H9 (cell line): ENCODE results near the gene TXLNB. TPM values are rescaled to one million over a fixed set of nuclear protein-coding genes. Genes with fewer than 3 reads are reported as not detected.

ENCODE experiments used
- DNase-seq: peaks from one replicate; pipeline ENCODE4 v3.0.0-alpha.2; 2017
- H2AFZ ChIP-seq: one replicate; pipeline ENCODE4 v1.6.1; 2013; ENCODE audit warnings: mild to moderate bottlenecking, low read length, control low read depth, moderate library complexity
- H2AK5ac ChIP-seq: 2 replicates; pipeline ENCODE4 v1.6.1; 2013; ENCODE audit warnings: low read length, control low read depth, mixed read lengths; ENCODE audit not compliant: insufficient read length
- H2BK120ac ChIP-seq: one replicate; pipeline ENCODE4 v1.6.1; 2013; ENCODE audit warnings: low read depth, mild to moderate bottlenecking, low read length, control low read depth, inconsistent platforms; ENCODE audit not compliant: poor library complexity, severe bottlenecking
- H2BK12ac ChIP-seq: 2 replicates; pipeline ENCODE4 v1.6.1; 2013; ENCODE audit warnings: low read length, control low read depth, mixed read lengths, low read depth; ENCODE audit not compliant: insufficient read length
- H2BK15ac ChIP-seq: 2 replicates; pipeline ENCODE4 v1.6.1; 2013; ENCODE audit warnings: low read depth, low read length, control low read depth
- H2BK20ac ChIP-seq: one replicate; pipeline ENCODE4 v1.6.1; 2013; ENCODE audit warnings: low read depth, mild to moderate bottlenecking, low read length, control low read depth, inconsistent platforms; ENCODE audit not compliant: poor library complexity, severe bottlenecking
- H2BK5ac ChIP-seq: 2 replicates; pipeline ENCODE4 v1.6.1; 2013; ENCODE audit warnings: low read length, control low read depth, mixed read lengths; ENCODE audit not compliant: insufficient read length
- H3K14ac ChIP-seq: 2 replicates; pipeline ENCODE4 v1.6.1; 2013; ENCODE audit warnings: low read length, control low read depth; ENCODE audit not compliant: insufficient read depth
- H3K18ac ChIP-seq: 2 replicates; pipeline ENCODE4 v1.6.1; 2013; ENCODE audit warnings: low read depth, mild to moderate bottlenecking, mixed read lengths, low read length, control low read depth; ENCODE audit not compliant: insufficient read length
- H3K23ac ChIP-seq: 2 replicates; pipeline ENCODE4 v1.6.1; 2013; ENCODE audit warnings: low read length, control low read depth, mixed read lengths, low read depth; ENCODE audit not compliant: insufficient read length
- H3K23me2 ChIP-seq: 2 replicates; pipeline ENCODE4 v1.6.1; 2013; ENCODE audit warnings: low read depth, mild to moderate bottlenecking, mixed read lengths, low read length, control low read depth; ENCODE audit not compliant: insufficient read length, poor library complexity, severe bottlenecking
- H3K27ac ChIP-seq: 2 replicates; pipeline ENCODE4 v1.5.1; 2013; ENCODE audit warnings: low read length, control low read depth, mixed read lengths, low read depth; ENCODE audit not compliant: insufficient read length
- H3K27me3 ChIP-seq: 2 replicates; pipeline ENCODE4 v1.6.1; 2013; ENCODE audit warnings: low read length, control low read depth, inconsistent platforms; ENCODE audit not compliant: insufficient read depth
- H3K4ac ChIP-seq: 2 replicates; pipeline ENCODE4 v1.6.1; 2013; ENCODE audit warnings: low read depth, mild to moderate bottlenecking, control low read depth, inconsistent platforms, low read length, moderate library complexity
- H3K4me1 ChIP-seq: 2 replicates; pipeline ENCODE4 v1.6.1; 2013; ENCODE audit warnings: low read length, control low read depth, inconsistent platforms; ENCODE audit not compliant: insufficient read depth
- H3K4me2 ChIP-seq: 2 replicates; pipeline ENCODE4 v1.6.1; 2013; ENCODE audit warnings: low read length, control low read depth, mixed read lengths; ENCODE audit not compliant: insufficient read length, insufficient read depth
- H3K56ac ChIP-seq: 2 replicates; pipeline ENCODE4 v1.6.1; 2013; ENCODE audit warnings: low read depth, mild to moderate bottlenecking, mixed read lengths, low read length, control low read depth; ENCODE audit not compliant: insufficient read length
- H3K79me1 ChIP-seq: 2 replicates; pipeline ENCODE4 v1.6.1; 2013; ENCODE audit warnings: low read depth, mild to moderate bottlenecking, moderate library complexity, low read length, control low read depth, inconsistent platforms; ENCODE audit not compliant: insufficient read depth, poor library complexity, severe bottlenecking
- H3K79me2 ChIP-seq: 2 replicates; pipeline ENCODE4 v1.6.1; 2013; ENCODE audit warnings: low read length, control low read depth, inconsistent platforms; ENCODE audit not compliant: insufficient read depth
- H3K9ac ChIP-seq: 2 replicates; pipeline ENCODE4 v1.6.1; 2013; ENCODE audit warnings: low read length, control low read depth, mixed read lengths; ENCODE audit not compliant: insufficient read length; ENCODE audit errors: extremely low read depth
- H3K9me3 ChIP-seq: one replicate; pipeline ENCODE4 v1.6.1; 2013; ENCODE audit warnings: low read depth, low read length, inconsistent platforms; ENCODE audit not compliant: control insufficient read depth
- H3T11ph ChIP-seq: one replicate; pipeline ENCODE4 v1.6.1; 2013; ENCODE audit warnings: mild to moderate bottlenecking, low read length, control low read depth, inconsistent platforms
- H4K20me1 ChIP-seq: one replicate; pipeline ENCODE4 v1.6.1; 2013; ENCODE audit not compliant: control insufficient read depth, insufficient read length, insufficient read depth
- H4K5ac ChIP-seq: 2 replicates; pipeline ENCODE4 v1.6.1; 2013; ENCODE audit warnings: low read depth, mild to moderate bottlenecking, mixed read lengths, low read length, control low read depth; ENCODE audit not compliant: insufficient read length
- H4K8ac ChIP-seq: replicated peaks from 2 replicates; pipeline ENCODE4 v1.6.1; 2013; ENCODE audit warnings: low read length, control low read depth, mixed read lengths, low read depth; ENCODE audit not compliant: insufficient read length
- H4K91ac ChIP-seq: 2 replicates; pipeline ENCODE4 v1.6.1; 2013; ENCODE audit warnings: low read depth, mild to moderate bottlenecking, moderate library complexity, mixed read lengths, low read length, control low read depth; ENCODE audit not compliant: insufficient read length
- H3K27ac Mint-ChIP-seq, 3 experiments: 2 replicates in 2 of 3; 3 replicates in 1 of 3; pipeline ENCODE4 v1.8.0; 2020 to 2021; ENCODE audit warnings: mixed read lengths in 3 of 3, mild to moderate bottlenecking in 1 of 3, moderate library complexity in 1 of 3
- H3K27me3 Mint-ChIP-seq: 2 replicates; pipeline ENCODE4 v1.8.0; 2021; ENCODE audit warnings: low read depth, mild to moderate bottlenecking, moderate library complexity, mixed read lengths
- H3K36me3 Mint-ChIP-seq, 3 experiments: 2 replicates in 2 of 3; 3 replicates in 1 of 3; pipeline ENCODE4 v1.8.0; 2020 to 2021; ENCODE audit warnings: low read depth in 3 of 3, mixed read lengths in 3 of 3; ENCODE audit not compliant: insufficient read depth in 1 of 3
- H3K4me1 Mint-ChIP-seq, 2 experiments: 2 replicates each; pipeline ENCODE4 v1.8.0; 2020; ENCODE audit warnings: mixed read lengths in 2 of 2
- H3K4me3 Mint-ChIP-seq, 2 experiments: 2 replicates in 1 of 2; 3 replicates in 1 of 2; pipeline ENCODE4 v1.8.0; 2020 to 2021; ENCODE audit warnings: mild to moderate bottlenecking in 2 of 2, mixed read lengths in 2 of 2, moderate library complexity in 1 of 2
- H3K9me3 Mint-ChIP-seq, 2 experiments: 2 replicates in 1 of 2; 3 replicates in 1 of 2; pipeline ENCODE4 v1.8.0; 2020; ENCODE audit warnings: mild to moderate bottlenecking in 2 of 2, mixed read lengths in 2 of 2, moderate library complexity in 1 of 2
- CTCF ChIP-seq: fragments of 200-600 bp; sonication (generic); conservative IDR thresholded peaks from 3 replicates; pipeline ENCODE4 v1.8.0; 2021; ENCODE audit warnings: antibody characterized with exemption, mild to moderate bottlenecking
- whole genome bisulfite sequencing: extraction: QIAGEN DNeasy Blood & Tissue Kit; methylation state at CpG from one replicate; pipeline ENCODE4 v1.1.7; 2013; ENCODE audit warnings: missing lambda C conversion rate, low lambda C conversion rate, mixed read lengths; ENCODE audit not compliant: insufficient read length; ENCODE audit errors: extremely low coverage; 5-methylcytosine and 5-hydroxymethylcytosine counted together
- total RNA-seq: library from RNA; stranded (reverse); gene quantifications from 2 replicates; pipeline ENCODE4 v1.2.1, GENCODE V29; 2021

The TXLNB gene
- total RNA-seq, 1 experiment from 2014 or later: 0.04 TPM

GRCh38 chr6:139289233-139289632 lies 2.6 kb downstream of the TXLNB start:
- Mint-ChIP-seq H3K9me3 (no peaks in the 10 kb centered on the region), H3K36me3 (no peaks in the 10 kb centered on the region), H3K4me3 (no peak overlapping the region), H3K27ac (no peak overlapping the region), H3K27me3 (no peaks in the 10 kb centered on the region), H3K4me1 (peaks cover 13% of the 10 kb centered on the region in 2 experiments)
- Histone ChIP-seq H3T11ph (no peak overlapping the region), H3K56ac (no peak overlapping the region), H2BK5ac (no peak overlapping the region), H3K79me1 (no peaks in the 10 kb centered on the region), H3K23me2 (no peaks in the 10 kb centered on the region), H3K4me1 (peaks cover 10% of the 10 kb centered on the region), H4K5ac (no peak overlapping the region), H3K79me2 (no peaks in the 10 kb centered on the region), H4K8ac (no peak overlapping the region), H3K4ac (no peak overlapping the region), H3K23ac (no peak overlapping the region), H2AK5ac (no peak overlapping the region), H4K91ac (no peak overlapping the region), H3K9ac (no peak overlapping the region), H2BK12ac (no peak overlapping the region), H3K27me3 (no peaks in the 10 kb centered on the region), H3K4me2 (no peak overlapping the region), H2BK20ac (no peak overlapping the region), H4K20me1 (no peaks in the 10 kb centered on the region), H2AFZ (no peak overlapping the region), H3K14ac (no peak overlapping the region), H2BK120ac (no peak overlapping the region), H2BK15ac (no peak overlapping the region), H3K9me3 (no peaks in the 10 kb centered on the region), H3K27ac (no peak overlapping the region), H3K18ac (no peak overlapping the region)
- no peak for TF ChIP-seq CTCF
- no peak for DNase-seq
- no CpG with 5 or more reads among the region's 10 CpGs for WGBS
